Vagina (tissue), 2 donors: ENCODE data around the gene TMEM130.

Source experiments
- POLR2A ChIP-seq, 2 donors: fragments of 450-650 bp; IDR thresholded peaks; one replicate each; pipeline ENCODE4 v1.6.1; 2017; ENCODE audit warnings: antibody characterized with exemption in 2 of 2, mild to moderate bottlenecking in 2 of 2, moderate library complexity in 2 of 2
- POLR2AphosphoS5 ChIP-seq, 2 donors: sonication (generic); formaldehyde crosslinking; IDR thresholded peaks; one replicate each; pipeline ENCODE4 v1.9.0; 2017; ENCODE audit warnings: antibody characterized with exemption in 2 of 2, mild to moderate bottlenecking in 2 of 2, low read depth in 1 of 2; ENCODE audit not compliant: insufficient read depth in 1 of 2
- TF ChIP-seq, protein P1 (sequence below), 3 experiments: fragments of 450-650 bp in 2 of 3; fragments of 200-600 bp in 1 of 3; sonication (generic) in 1 of 3; IDR thresholded peaks; one replicate each; pipeline ENCODE4 v1.5.1; 2017 to 2019; ENCODE audit warnings: antibody characterized with exemption in 3 of 3, mild to moderate bottlenecking in 2 of 3, moderate library complexity in 2 of 3

DNA sequence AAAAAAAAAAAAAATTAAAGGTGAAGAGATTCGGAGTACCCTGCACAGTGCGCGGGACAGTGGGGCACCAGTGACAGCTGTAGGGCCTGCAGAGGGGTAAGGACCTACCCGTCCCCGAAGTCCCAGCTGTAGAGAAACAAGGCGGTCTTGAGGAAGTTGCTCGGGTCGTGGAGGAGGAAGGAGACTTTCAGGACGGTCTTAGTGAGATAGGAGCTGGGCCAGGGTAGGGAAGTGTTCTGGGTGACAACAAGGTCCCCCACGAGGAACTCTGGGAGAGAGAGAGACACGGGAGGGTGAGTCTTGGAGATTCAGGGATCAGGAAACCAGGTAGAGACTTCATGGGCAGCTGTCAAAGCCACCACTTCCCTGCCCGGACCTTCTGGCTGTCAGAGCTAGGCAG, 9.7 kb downstream of the TMEM130 start:
- TF ChIP-seq POLR2A (IDR thresholded peaks at IDR 0.05) (no peak), POLR2AphosphoS5 (IDR thresholded peaks at IDR 0.05; ENCODE audit: insufficient read depth in 1 of 2, low read depth in 1 of 2) (no peak)
- TF ChIP-seq, protein P1, sequence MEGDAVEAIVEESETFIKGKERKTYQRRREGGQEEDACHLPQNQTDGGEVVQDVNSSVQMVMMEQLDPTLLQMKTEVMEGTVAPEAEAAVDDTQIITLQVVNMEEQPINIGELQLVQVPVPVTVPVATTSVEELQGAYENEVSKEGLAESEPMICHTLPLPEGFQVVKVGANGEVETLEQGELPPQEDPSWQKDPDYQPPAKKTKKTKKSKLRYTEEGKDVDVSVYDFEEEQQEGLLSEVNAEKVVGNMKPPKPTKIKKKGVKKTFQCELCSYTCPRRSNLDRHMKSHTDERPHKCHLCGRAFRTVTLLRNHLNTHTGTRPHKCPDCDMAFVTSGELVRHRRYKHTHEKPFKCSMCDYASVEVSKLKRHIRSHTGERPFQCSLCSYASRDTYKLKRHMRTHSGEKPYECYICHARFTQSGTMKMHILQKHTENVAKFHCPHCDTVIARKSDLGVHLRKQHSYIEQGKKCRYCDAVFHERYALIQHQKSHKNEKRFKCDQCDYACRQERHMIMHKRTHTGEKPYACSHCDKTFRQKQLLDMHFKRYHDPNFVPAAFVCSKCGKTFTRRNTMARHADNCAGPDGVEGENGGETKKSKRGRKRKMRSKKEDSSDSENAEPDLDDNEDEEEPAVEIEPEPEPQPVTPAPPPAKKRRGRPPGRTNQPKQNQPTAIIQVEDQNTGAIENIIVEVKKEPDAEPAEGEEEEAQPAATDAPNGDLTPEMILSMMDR (IDR thresholded peaks at IDR 0.05) = no peak
